MCF 10A (cell line): ENCODE results near the gene RPL23. TPM values are rescaled to one million over a fixed set of nuclear protein-coding genes. Genes with fewer than 3 reads are reported as not detected.

Source experiments
- BruUV-seq: library from RNA; stranded (reverse); fragments of 400-500 nt; replicated peaks from 2 replicates; lab custom pipeline; 2021; lab: Mats Ljungman, UMichigan
- CTCF ChIA-PET: fragments of 300-600 bp; sonication (Branson Sonifier 250); formaldehyde crosslinking; extraction: SDS; loops from one replicate; lab custom pipeline; 2021; ENCODE audit warnings: antibody characterized with exemption, inconsistent platforms; lab: Yijun Ruan, JAX
- POLR2A ChIA-PET: fragments of 300-600, 350-650 bp; sonication (Branson Sonifier 250); formaldehyde crosslinking; extraction: SDS; loops from one replicate; lab custom pipeline; 2020; ENCODE audit warnings: antibody characterized with exemption, inconsistent platforms; lab: Yijun Ruan, JAX
- DNase-seq: peaks from one replicate; pipeline ENCODE4 v3.0.0-alpha.2; 2018; ENCODE audit not compliant: unreplicated experiment
- H3K27ac Mint-ChIP-seq: one replicate; pipeline ENCODE4 v1.8.0; 2022; ENCODE audit warnings: mild to moderate bottlenecking, low read depth, mixed read lengths; ENCODE audit not compliant: unreplicated experiment
- H3K27me3 Mint-ChIP-seq: one replicate; pipeline ENCODE4 v1.8.0; 2022; ENCODE audit warnings: mixed read lengths; ENCODE audit not compliant: insufficient read depth, unreplicated experiment
- H3K36me3 Mint-ChIP-seq: one replicate; pipeline ENCODE4 v1.8.0; 2022; ENCODE audit warnings: mild to moderate bottlenecking, moderate library complexity, mixed read lengths; ENCODE audit not compliant: insufficient read depth, unreplicated experiment
- H3K4me1 Mint-ChIP-seq: one replicate; pipeline ENCODE4 v1.8.0; 2022; ENCODE audit warnings: mixed read lengths; ENCODE audit not compliant: insufficient read depth, unreplicated experiment
- H3K4me3 Mint-ChIP-seq: one replicate; pipeline ENCODE4 v1.8.0; 2022; ENCODE audit warnings: mild to moderate bottlenecking, moderate library complexity, mixed read lengths; ENCODE audit not compliant: unreplicated experiment
- H3K9me3 Mint-ChIP-seq: one replicate; pipeline ENCODE4 v1.8.0; 2022; ENCODE audit warnings: mixed read lengths; ENCODE audit not compliant: unreplicated experiment
- intact Hi-C: fragments of 100-400 bp; cut with micrococcal nuclease; formaldehyde crosslinking; loops from 2 replicates; pipeline ENCODE4 v1.14.1; 2022
- total RNA-seq: library from RNA; stranded (reverse); gene quantifications from 2 replicates; pipeline ENCODE4 v1.2.3, GENCODE V29; 2022
- TF ChIP-seq, protein P1 (sequence below): fragments of 200-600 bp; IDR thresholded peaks from one replicate; pipeline ENCODE4 v1.8.0; 2022; ENCODE audit warnings: antibody characterized with exemption, mild to moderate bottlenecking; ENCODE audit not compliant: unreplicated experiment

Gene RPL23
- total RNA-seq, 1 experiment from 2014 or later = 1,891 TPM

- H3K36me3 Mint-ChIP-seq = peaks cover 47% of the 10 kb centered on the region
- H3K4me3 Mint-ChIP-seq = no peak overlapping the region
- intact Hi-C loops = no loop called here
Measured at GRCh38 chr17:38896346-38896954, 42.9 kb upstream of the RPL23 start.

GRCh38 chr17:38894276-38894675 lies 40.8 kb upstream of the RPL23 start:
- H3K36me3 Mint-ChIP-seq = peaks cover 45% of the 10 kb centered on the region
- no peaks in the 10 kb centered on the region for H3K9me3 Mint-ChIP-seq
- DNase-seq = no peak
- H3K4me3 Mint-ChIP-seq = no peak overlapping the region
- ChIA-PET POLR2A (interaction anchor here (0.7 kb wide), 1 partner anchor 13 kb away, joined by 5 read pairs; no protein-coding TSS in a partner anchor), CTCF (interaction anchor here (0.7 kb wide), 1 partner anchor 24 kb away, joined by 3 read pairs; no protein-coding TSS in a partner anchor)
- no peak overlapping the region for H3K27ac Mint-ChIP-seq
- H3K4me1 Mint-ChIP-seq = no peaks in the 10 kb centered on the region
- no TSS peak for BruUV-seq
- H3K27me3 Mint-ChIP-seq = no peaks in the 10 kb centered on the region
- TF ChIP-seq, protein P1, sequence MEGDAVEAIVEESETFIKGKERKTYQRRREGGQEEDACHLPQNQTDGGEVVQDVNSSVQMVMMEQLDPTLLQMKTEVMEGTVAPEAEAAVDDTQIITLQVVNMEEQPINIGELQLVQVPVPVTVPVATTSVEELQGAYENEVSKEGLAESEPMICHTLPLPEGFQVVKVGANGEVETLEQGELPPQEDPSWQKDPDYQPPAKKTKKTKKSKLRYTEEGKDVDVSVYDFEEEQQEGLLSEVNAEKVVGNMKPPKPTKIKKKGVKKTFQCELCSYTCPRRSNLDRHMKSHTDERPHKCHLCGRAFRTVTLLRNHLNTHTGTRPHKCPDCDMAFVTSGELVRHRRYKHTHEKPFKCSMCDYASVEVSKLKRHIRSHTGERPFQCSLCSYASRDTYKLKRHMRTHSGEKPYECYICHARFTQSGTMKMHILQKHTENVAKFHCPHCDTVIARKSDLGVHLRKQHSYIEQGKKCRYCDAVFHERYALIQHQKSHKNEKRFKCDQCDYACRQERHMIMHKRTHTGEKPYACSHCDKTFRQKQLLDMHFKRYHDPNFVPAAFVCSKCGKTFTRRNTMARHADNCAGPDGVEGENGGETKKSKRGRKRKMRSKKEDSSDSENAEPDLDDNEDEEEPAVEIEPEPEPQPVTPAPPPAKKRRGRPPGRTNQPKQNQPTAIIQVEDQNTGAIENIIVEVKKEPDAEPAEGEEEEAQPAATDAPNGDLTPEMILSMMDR = no peak
- intact Hi-C loops = no loop called here

More at GRCh38 chr17:38896346-38896954, 42.9 kb upstream of the RPL23 start:
- ChIA-PET POLR2A (no interaction called here), CTCF (no interaction called here)
- H3K9me3 Mint-ChIP-seq = no peaks in the 10 kb centered on the region
- no peaks in the 10 kb centered on the region for H3K27me3 Mint-ChIP-seq
- peaks cover 8% of the 10 kb centered on the region for H3K4me1 Mint-ChIP-seq
- BruUV-seq = no TSS peak
- no peak overlapping the region for H3K27ac Mint-ChIP-seq
- no peak for DNase-seq
- TF ChIP-seq, protein P1 = no peak

GRCh38 chr17:38893607-38894006 lies 40.1 kb upstream of the RPL23 start:
- H3K9me3 Mint-ChIP-seq = no peaks in the 10 kb centered on the region

DNA sequence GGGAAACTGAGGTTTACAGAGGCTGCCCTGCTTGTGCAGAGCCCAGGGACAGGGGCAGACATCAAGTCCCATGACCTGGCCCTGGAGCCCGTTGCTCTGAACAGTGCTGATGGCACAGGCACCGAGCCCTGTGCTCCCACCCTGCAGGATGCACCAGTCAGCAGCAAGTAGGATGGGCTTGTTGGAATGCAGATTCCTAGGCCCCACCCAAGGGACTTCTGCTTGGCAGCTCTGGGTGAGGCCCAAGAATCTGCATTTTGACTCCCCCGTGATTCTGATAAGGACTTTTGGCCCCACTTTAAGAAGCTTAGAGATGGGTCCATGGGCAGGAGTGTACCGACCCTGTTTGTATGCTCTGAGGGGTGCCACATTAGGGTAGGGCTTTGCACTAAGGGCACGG lies 39.6 kb upstream of the RPL23 start:
- Mint-ChIP-seq H3K4me3 (no peak overlapping the region), H3K4me1 (no peaks in the 10 kb centered on the region), H3K27ac (no peak overlapping the region), H3K27me3 (no peaks in the 10 kb centered on the region), H3K36me3 (peaks cover 44% of the 10 kb centered on the region), H3K9me3 (no peaks in the 10 kb centered on the region)
- ChIA-PET CTCF (no interaction called here), POLR2A (no interaction called here)
- DNase-seq = no peak
- intact Hi-C loops = no loop called here
- TF ChIP-seq, protein P1 = no peak
- no TSS peak for BruUV-seq

More at GRCh38 chr17:38893607-38894006, 40.1 kb upstream of the RPL23 start:
- intact Hi-C loops = no loop called here
- TF ChIP-seq, protein P1 = no peak
- H3K4me1 Mint-ChIP-seq = no peaks in the 10 kb centered on the region
- H3K27me3 Mint-ChIP-seq = no peaks in the 10 kb centered on the region
- POLR2A ChIA-PET = no interaction called here
- no peak overlapping the region for H3K4me3 Mint-ChIP-seq
- DNase-seq = no peak
- CTCF ChIA-PET = no interaction called here
- H3K36me3 Mint-ChIP-seq = peaks cover 41% of the 10 kb centered on the region
- no peak overlapping the region for H3K27ac Mint-ChIP-seq
- BruUV-seq = no TSS peak
